PC-3 (cell line): ENCODE measurements around the gene ALG6.

Source experiments
- EZH2 ChIP-seq: fragments of 300-600 bp; sonication (generic); IDR thresholded peaks from one replicate; pipeline ENCODE4 v1.6.1; 2017; ENCODE audit warnings: antibody characterized with exemption, mild to moderate bottlenecking, low read length; ENCODE audit not compliant: unreplicated experiment
- TF ChIP-seq, protein P1 (sequence below): fragments of 300-600 bp; sonication (generic); conservative IDR thresholded peaks from 2 replicates; pipeline ENCODE4 v1.5.1; 2017; ENCODE audit warnings: antibody characterized with exemption, low read depth, mild to moderate bottlenecking, low read length

DNA sequence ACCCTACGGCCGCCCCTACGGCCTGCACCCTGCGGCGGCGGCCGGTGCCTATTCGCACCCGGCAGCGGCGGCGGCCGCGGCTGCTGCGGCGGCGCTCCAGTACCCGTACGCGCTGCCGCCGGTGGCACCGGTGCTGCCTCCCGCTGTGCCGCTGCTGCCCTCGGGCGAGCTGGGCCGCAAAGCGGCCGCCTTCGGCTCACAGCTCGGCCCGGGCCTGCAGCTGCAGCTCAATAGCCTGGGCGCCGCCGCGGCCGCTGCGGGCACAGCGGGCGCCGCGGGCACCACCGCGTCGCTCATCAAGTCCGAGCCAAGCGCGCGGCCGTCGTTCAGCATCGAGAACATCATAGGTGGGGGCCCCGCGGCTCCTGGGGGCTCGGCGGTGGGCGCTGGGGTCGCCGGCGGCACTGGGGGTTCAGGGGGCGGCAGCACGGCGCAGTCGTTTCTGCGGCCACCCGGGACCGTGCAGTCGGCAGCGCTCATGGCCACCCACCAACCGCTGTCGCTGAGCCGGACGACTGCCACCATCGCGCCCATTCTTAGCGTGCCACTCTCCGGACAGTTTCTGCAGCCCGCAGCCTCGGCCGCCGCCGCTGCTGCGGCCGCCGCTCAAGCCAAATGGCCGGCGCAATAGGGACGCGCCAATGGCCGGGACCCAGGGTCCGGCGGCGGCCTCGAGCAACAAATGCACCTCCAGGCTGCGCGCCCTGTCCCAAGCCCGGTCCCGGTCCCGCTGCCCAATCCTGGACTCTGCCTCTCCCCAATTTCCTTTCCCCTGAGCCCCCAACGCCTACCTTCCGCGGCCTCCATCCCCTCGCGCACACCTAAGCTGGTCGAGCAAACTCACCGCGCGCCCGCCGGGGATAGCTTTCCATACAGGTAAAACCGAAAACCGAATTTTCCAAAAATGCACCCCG is 43.3 kb upstream of the ALG6 start:
- TF ChIP-seq EZH2: no peak
- TF ChIP-seq, protein P1, sequence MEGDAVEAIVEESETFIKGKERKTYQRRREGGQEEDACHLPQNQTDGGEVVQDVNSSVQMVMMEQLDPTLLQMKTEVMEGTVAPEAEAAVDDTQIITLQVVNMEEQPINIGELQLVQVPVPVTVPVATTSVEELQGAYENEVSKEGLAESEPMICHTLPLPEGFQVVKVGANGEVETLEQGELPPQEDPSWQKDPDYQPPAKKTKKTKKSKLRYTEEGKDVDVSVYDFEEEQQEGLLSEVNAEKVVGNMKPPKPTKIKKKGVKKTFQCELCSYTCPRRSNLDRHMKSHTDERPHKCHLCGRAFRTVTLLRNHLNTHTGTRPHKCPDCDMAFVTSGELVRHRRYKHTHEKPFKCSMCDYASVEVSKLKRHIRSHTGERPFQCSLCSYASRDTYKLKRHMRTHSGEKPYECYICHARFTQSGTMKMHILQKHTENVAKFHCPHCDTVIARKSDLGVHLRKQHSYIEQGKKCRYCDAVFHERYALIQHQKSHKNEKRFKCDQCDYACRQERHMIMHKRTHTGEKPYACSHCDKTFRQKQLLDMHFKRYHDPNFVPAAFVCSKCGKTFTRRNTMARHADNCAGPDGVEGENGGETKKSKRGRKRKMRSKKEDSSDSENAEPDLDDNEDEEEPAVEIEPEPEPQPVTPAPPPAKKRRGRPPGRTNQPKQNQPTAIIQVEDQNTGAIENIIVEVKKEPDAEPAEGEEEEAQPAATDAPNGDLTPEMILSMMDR: no peak
